ENCODE data around the gene GATD1.

Gene GATD1

GRCh38 chr11:795634-796564 is 18.6 kb upstream of the GATD1 start:
- DNase-seq (ENCODE audit: low spot score) = peak; percentile 86

DNA sequence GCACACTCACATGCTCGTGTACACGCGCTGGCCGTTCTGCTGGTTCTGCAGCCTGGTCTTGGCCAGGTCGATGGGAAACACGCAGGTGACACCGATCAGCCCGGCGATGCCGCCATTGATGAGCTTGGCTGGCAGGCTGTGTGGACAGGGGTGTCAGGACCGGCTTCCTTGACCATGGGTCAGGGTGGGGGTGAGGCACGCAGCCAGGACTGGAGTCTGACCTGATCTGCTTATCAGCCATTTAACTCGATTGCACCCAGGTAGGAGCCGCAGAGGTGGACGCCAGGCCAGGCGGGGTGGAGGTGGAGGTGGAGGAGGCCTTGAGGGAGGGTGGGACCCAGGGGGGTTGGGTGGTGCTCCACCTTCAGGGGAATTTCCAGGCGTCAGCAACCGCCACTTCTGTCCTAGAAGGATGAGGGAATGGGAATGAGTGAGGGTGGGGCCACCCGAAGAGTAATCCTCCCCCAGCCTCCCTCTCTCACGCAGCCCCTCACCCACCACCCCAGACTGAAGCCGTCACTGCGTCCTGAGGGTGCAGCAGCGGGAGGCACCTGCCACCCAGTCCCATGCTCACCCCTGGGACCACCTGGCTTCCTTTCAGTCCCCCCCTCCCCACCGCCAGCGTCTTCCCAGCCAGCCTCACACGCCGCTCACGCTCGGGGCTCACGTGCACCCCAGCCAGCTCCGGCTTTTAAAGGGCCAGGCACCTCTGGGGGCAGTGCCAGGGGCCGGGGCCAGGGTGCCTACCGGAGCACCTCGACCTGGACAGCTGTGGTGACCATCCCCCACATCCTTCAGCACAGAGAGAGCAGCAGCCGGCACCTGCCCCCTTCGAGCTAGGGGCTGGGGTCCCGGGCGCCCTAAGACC is 17.7 kb upstream of the GATD1 start:
- peak; percentile 42 for DNase-seq (ENCODE audit: low spot score)

DNA sequence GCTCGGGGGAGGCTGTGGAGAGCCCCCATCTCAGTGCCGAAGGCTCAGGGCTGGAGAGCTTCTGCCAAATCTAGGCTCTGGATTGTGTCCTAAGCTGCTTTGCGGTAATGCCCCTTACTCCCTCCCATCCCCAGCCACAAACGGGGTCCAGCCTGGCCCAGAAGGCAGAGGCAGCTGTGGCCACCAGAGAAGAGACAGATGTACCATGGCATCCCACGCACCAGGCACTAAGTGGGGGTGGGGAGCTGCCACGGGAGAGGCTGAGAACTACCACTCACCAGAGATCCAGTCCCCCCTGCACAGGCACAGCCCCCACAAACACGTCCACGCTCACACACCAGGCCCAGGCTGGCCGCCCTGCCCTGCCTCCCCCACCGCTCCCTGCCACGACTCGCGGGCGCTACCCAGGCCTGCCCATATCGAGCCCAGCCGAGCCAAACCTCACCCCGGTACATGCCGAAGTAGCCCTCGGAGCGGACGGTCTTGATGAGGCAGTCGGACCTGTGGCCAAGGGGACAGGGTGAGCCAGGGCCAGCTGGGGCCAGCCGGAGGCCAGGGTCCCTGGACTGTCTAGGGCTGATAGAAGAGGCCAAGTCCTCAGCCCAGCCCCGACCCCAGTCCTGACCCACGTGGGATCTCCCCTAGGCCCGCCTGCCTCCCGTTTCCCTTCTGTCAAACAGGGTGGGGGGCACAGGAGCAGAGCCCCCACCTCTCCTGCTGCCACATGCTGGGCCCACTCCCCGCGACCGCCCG is 16.9 kb upstream of the GATD1 start:
- no peak for DNase-seq (ENCODE audit: low spot score)

DNA sequence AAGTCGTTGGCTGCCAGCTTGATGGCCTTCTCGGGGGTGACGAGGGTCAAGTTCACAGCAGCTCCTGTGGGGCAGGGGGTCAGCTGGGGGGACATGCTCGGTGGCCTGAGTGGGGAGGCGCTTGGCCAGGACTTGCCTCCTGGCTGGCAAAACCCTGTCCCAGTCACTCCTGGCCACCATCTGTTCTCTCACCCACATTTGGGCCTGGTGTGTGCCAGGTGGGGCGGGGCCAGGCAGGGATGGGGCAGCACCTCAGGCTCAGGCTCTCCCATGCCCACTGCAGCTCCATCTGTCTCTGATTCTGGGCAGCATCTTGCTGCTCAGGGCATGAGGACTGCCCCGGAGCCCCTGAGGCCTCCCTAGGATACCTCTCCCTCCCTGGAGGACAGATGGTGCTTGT is 16.3 kb upstream of the GATD1 start:
- no peak for DNase-seq (ENCODE audit: low spot score)

GRCh38 chr11:792873-793272 is 15.6 kb upstream of the GATD1 start:
- DNase-seq (ENCODE audit: low spot score) = no peak

DNA sequence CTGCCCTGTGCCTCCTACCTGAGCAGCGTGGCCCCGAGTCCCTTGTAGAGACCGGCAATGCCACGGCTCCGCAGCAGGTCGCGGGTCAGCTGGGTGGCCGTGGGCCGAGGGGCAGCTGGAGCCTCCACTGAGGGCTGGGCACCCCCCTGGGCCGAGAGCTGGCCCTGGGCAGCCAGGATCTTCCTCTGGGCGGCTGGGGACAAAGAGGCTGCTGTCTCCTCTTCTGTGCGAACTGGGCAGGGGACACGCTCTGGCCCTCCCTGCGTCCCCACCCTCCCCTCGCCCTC is 15.2 kb upstream of the GATD1 start:
- no peak for DNase-seq (ENCODE audit: low spot score)

GRCh38 chr11:791658-792534 is 14.6 kb upstream of the GATD1 start:
- no peak for DNase-seq (ENCODE audit: low spot score)

- no peak for DNase-seq (ENCODE audit: low spot score)
Observed at GRCh38 chr11:790721-791564, 13.7 kb upstream of the GATD1 start.

DNA sequence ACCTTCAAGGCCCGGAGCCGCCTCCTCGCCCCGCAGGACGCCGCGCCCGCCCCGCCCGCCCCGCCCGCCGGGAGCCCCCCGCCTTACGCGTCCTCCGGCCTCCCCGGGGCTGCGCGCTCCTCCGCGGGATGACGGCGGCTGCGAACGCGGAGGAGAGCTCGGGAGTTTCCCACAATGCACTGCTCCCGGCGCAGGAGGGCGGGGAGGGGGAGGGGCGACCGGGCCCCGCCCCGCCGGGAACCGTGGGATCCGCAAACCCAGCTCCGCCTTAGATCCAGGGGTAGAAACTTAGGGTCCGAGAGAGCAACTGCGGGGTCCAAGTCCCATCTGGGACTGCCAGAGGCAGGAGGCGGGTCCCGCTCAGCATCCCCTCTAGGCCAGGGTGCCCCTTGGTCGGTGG is 12.7 kb upstream of the GATD1 start, which contains the start of gene CEND1:
CEND1 (minus strand) TSS at position 148 of the 400 bp plus-strand sequence. CDS start 1,514 bp downstream, outside the sequence.
- no peak for DNase-seq (ENCODE audit: low spot score)

GRCh38 chr11:788953-789940 is 12.0 kb upstream of the GATD1 start:
- no peak for DNase-seq (ENCODE audit: low spot score)

DNA sequence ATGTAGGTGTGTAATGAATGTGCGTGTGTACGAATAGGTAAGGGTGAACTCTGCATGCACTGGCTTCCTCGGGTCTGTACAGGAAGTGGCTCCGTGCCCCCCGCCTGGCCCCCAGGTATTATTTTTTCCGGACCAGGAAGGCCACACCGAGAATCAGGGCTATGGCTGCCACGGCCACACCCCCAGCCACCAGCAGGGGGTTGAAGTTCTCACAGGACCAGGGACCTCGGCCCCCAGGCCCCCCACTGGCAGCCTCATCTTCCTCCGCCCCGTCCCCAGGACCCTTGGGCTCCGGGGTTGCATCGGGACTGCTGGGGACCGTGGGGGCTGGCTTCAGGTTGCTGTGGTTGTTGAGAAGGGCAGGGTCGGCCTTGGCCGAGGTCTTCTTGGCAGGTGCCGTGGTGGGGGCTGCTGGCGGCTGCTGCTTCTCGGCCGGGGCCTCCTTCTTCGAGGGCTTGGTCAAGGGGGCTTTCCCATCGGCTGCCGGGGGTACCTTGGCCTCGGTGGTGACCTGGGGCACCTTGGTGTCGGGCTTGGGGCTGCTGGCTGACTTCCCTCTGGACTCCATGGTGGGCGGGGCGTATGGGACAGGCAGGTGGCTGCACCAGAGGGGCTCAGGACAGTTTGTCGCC is 10.8 kb upstream of the GATD1 start:
- DNase-seq (ENCODE audit: low spot score) = no peak

GRCh38 chr11:787084-787675 is 9.9 kb upstream of the GATD1 start:
- no peak for DNase-seq (ENCODE audit: low spot score)

GRCh38 chr11:786235-787083 is 9.2 kb upstream of the GATD1 start:
- no peak for DNase-seq (ENCODE audit: low spot score)

GRCh38 chr11:783581-784015 is 6.3 kb upstream of the GATD1 start:
- no peak for DNase-seq (ENCODE audit: low spot score)

DNA sequence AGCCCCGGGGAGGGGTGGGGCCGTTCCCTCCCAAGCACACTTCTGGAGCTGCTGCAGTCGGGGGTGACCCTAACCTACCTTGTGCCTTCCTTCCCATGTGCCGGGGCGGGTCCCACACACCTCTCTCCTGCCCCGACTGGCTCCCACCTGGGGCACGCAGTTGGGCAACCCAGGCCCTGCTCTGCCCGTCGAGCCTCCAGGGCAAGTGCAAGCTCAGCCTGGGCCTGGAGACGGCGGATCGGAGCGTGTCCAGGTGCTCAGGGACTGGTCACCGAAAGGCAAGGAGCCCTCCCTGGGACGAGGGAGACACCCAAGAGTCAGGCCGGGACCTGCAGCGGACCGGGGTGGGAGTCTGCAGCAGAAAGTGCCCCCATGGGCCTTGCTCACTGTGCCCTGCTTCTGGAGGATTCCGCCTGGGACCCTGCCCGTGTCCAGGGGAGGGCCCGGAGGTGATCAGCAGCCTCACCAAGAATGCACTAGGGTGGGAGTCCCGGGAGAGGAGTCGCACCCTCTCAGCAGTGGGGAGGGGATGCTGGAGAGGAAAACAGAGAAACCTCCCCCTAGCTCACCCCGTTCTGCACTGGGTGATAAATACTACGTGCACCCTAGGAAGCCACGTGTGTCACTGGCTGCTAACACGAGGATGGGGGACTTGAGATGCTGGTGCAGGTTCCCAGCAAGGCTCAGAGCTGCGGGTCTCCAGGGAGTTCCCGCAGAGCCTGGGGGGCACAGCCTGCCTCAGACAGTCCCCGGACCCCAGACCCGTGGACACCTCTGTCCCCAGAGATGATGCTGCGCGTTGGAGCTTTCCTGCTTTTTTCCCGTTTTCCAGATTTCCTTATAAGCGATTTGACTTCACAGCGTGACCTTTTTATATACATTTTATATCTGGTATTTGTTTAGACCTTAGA is 5.2 kb upstream of the GATD1 start:
- DNase-seq (ENCODE audit: low spot score) = no peak

GRCh38 chr11:779955-780532 is 2.8 kb upstream of the GATD1 start:
- no peak for DNase-seq (ENCODE audit: low spot score)
